ENCODE data around the gene KRTAP20-4. TPM values are rescaled to one million over a fixed set of nuclear protein-coding genes. Genes with fewer than 3 reads are reported as not detected.

KRTAP20-4 gene
- polyA plus RNA-seq, 1 donor: not detected

DNA sequence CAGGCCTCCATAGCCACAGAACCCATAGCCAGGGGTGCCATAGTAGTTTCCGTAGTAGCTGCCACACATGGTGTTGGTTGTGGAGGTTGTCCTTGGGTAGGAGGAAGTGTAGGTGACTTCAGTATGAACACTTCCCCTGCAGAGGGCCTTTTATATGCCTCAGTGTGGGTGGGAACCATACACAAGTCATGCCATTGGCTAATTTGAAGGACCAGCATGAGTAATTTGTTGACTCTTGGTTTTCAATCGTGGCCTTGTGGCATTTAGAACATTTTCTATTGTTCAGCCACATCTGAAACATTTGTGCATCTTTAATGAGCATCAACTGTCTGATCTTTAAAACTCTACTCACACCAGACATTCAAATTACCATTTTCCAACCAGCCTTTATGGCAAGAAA, 6.6 kb upstream of the KRTAP20-4 start, which contains the start of gene KRTAP6-1:
Gene KRTAP6-1, minus strand, starts transcription at position 95 of the 400 bp plus-strand sequence. Its CDS starts 26 bp downstream, at position 69.
- peaks cover 3% of the 10 kb centered on the region for H3K9me3 ChIP-seq (ENCODE audit: control insufficient read depth, low read depth, low read length)
- no peaks in the 10 kb centered on the region for H3K4me1 ChIP-seq (ENCODE audit: control insufficient read depth, insufficient read depth, low read length)
- H3K4me3 ChIP-seq (ENCODE audit: low read length): no peak within 1 kb of the TSS
- no peaks in the 10 kb centered on the region for H3K36me3 ChIP-seq (ENCODE audit: control insufficient read depth, insufficient read depth, low read length)
- H3K27me3 ChIP-seq (ENCODE audit: control insufficient read depth, insufficient read depth, low read length): no peaks in the 10 kb centered on the region
- DNase-seq: no peak
- WGBS (ENCODE audit: insufficient coverage, low lambda C conversion rate): no CpG with 5 or more reads among the region's 2 CpGs
- H3K27ac ChIP-seq (ENCODE audit: low read length): no peak within 1 kb of the TSS

DNA sequence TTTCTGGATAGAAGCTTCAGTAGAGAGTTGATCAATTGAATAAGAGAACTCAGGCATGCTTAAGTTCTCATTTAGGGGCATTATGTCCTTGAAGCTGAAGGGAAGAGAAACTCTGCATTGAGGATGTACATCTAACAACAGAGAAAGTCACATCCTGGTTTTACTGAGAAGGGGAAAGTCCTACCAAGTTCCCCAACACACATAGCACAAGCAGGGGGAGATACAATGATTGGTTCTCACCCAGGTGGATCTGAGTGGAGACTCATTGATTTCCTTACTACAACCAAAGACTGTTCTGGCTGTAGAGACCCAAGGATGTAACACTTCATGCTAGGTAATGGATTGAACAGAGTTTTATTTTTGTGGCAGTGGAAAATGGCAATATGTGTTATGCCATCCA, 5.2 kb upstream of the KRTAP20-4 start:
- Histone ChIP-seq H3K9me3 (ENCODE audit: control insufficient read depth, low read depth, low read length) (peaks cover 3% of the 10 kb centered on the region), H3K27ac (ENCODE audit: low read length) (no peak overlapping the region), H3K4me3 (ENCODE audit: low read length) (no peak overlapping the region), H3K36me3 (ENCODE audit: control insufficient read depth, insufficient read depth, low read length) (no peaks in the 10 kb centered on the region), H3K4me1 (ENCODE audit: control insufficient read depth, insufficient read depth, low read length) (no peaks in the 10 kb centered on the region), H3K27me3 (ENCODE audit: control insufficient read depth, insufficient read depth, low read length) (no peaks in the 10 kb centered on the region)
- DNase-seq: no peak

DNA sequence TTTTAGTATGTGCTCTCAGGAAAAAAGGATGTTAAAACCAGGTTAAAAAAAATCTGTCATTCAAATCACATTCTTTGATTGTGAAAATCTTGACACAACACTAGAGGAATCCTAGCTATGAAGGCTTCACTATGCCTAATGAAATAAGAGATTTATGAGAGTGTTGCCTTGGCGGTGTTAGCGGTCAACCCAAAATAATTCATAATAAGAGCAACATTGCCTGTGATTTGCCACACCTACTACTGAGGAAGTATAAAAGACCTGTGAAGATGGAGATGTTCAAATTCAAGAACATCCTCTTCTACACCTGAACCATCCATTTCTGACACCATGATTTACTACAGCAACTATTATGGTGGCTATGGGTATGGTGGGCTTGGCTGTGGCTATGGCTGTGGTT, 4.3 kb upstream of the KRTAP20-4 start, which contains the start of gene KRTAP20-1:
Gene KRTAP20-1, plus strand, starts transcription at position 301 of the 400 bp plus-strand sequence. Its CDS starts 30 bp downstream, at position 331.
- DNase-seq: no peak
- H3K27me3 ChIP-seq (ENCODE audit: control insufficient read depth, insufficient read depth, low read length): no peaks in the 10 kb centered on the region
- 80% methylated on average over 1 of the region's 2 CpGs for WGBS (ENCODE audit: insufficient coverage, low lambda C conversion rate)

DNA sequence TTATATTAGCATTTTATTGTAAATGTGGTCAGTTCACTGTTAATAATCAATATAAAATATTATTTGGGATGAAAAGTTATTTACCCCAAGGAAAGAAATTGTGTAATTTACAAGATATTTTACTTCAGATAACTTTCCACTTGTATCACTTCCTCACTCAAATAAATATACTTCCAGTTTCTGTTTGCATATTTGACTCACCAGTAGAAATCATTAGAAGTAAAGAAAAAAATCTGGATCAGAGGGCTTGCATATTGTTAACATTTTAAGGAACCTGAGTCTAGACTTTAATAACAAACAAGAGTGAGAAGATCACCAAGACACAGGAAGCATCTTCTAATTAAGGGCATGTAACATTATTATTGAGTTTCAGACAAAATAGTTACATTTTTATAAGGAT, 347 bp upstream of the KRTAP20-4 start:
- no peaks in the 10 kb centered on the region for H3K4me1 ChIP-seq (ENCODE audit: control insufficient read depth, insufficient read depth, low read length)
- H3K36me3 ChIP-seq (ENCODE audit: control insufficient read depth, insufficient read depth, low read length): no peaks in the 10 kb centered on the region
- no peak for DNase-seq
- no peaks in the 10 kb centered on the region for H3K27me3 ChIP-seq (ENCODE audit: control insufficient read depth, insufficient read depth, low read length)
- no peak overlapping the region for H3K4me3 ChIP-seq (ENCODE audit: low read length)
- H3K9me3 ChIP-seq (ENCODE audit: control insufficient read depth, low read depth, low read length): no peaks in the 10 kb centered on the region
- no peak overlapping the region for H3K27ac ChIP-seq (ENCODE audit: low read length)

More for the DNA sequence above, 4.3 kb upstream of the KRTAP20-4 start, which contains the start of gene KRTAP20-1:
- no peaks in the 10 kb centered on the region for H3K36me3 ChIP-seq (ENCODE audit: control insufficient read depth, insufficient read depth, low read length)
- no peaks in the 10 kb centered on the region for H3K4me1 ChIP-seq (ENCODE audit: control insufficient read depth, insufficient read depth, low read length)
- H3K4me3 ChIP-seq (ENCODE audit: low read length): no peak within 1 kb of the TSS
- H3K27ac ChIP-seq (ENCODE audit: low read length): no peak within 1 kb of the TSS
- peaks cover 3% of the 10 kb centered on the region for H3K9me3 ChIP-seq (ENCODE audit: control insufficient read depth, low read depth, low read length)

DNA sequence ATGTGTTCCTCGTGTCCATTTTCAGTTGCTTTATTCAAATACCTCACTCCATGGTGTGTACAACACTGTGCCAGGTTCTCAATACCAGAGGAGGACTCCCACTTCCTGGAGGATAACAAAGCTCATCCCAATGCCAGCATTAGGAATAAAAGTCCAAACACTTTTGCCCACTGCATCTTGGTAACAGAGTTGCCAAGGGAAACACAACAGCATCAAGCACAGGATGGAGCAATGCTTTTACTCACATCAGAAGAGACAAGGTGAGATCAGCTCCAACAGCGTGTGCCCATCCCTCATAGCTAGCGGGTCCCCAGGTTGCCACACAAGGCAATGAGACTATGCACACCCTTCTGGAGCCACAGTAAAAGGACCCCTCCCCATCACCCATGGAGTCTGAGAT, 2.9 kb downstream of the KRTAP20-4 start:
- no peak overlapping the region for H3K27ac ChIP-seq (ENCODE audit: low read length)
- H3K4me1 ChIP-seq (ENCODE audit: control insufficient read depth, insufficient read depth, low read length): no peaks in the 10 kb centered on the region
- H3K9me3 ChIP-seq (ENCODE audit: control insufficient read depth, low read depth, low read length): no peaks in the 10 kb centered on the region
- H3K36me3 ChIP-seq (ENCODE audit: control insufficient read depth, insufficient read depth, low read length): no peaks in the 10 kb centered on the region
- no peak overlapping the region for H3K4me3 ChIP-seq (ENCODE audit: low read length)
- no peaks in the 10 kb centered on the region for H3K27me3 ChIP-seq (ENCODE audit: control insufficient read depth, insufficient read depth, low read length)
- no peak for DNase-seq
- no CpG with 5 or more reads among the region's 3 CpGs for WGBS (ENCODE audit: insufficient coverage, low lambda C conversion rate)

DNA sequence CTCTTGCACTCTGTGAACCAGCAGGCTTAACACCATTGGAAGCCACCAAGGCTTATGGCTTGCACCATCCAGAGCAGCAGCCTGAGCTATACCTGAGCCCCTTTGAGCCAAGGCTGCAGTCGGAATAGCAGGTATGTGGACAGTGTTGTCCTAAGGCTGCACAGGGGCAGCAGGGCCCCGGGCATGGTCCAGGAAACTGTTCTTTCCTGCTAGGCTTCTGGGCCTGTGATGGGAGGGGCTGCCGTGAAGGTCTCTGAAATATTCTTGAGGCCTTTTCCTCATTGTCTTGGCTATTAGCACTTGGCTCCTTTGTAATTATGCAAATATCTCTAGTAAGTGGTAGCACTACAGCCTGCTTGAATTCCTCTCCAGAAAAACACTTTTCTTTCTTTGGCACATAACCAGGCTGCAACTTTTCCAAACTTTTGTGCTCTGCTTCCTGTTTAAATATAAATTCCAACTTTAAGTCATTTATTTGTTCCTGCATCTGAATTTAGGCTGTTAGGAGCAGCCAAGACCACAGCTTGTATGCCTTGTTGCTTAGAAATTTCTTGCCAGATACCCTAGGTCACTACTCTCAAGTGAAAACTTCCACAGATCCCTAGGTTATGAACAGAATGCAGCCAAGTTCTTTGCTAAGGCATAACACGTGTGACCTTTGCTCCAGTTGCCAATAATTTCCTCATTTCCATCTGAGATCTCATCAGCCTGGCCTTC, 5.2 kb downstream of the KRTAP20-4 start:
- no peak overlapping the region for H3K27ac ChIP-seq (ENCODE audit: low read length)
- H3K9me3 ChIP-seq (ENCODE audit: control insufficient read depth, low read depth, low read length): no peaks in the 10 kb centered on the region
- no peaks in the 10 kb centered on the region for H3K36me3 ChIP-seq (ENCODE audit: control insufficient read depth, insufficient read depth, low read length)
- H3K4me1 ChIP-seq (ENCODE audit: control insufficient read depth, insufficient read depth, low read length): no peaks in the 10 kb centered on the region
- DNase-seq: no peak
- WGBS (ENCODE audit: insufficient coverage, low lambda C conversion rate): 80% methylated on average over 1 of the region's 4 CpGs
- H3K27me3 ChIP-seq (ENCODE audit: control insufficient read depth, insufficient read depth, low read length): no peaks in the 10 kb centered on the region
- H3K4me3 ChIP-seq (ENCODE audit: low read length): no peak overlapping the region

DNA sequence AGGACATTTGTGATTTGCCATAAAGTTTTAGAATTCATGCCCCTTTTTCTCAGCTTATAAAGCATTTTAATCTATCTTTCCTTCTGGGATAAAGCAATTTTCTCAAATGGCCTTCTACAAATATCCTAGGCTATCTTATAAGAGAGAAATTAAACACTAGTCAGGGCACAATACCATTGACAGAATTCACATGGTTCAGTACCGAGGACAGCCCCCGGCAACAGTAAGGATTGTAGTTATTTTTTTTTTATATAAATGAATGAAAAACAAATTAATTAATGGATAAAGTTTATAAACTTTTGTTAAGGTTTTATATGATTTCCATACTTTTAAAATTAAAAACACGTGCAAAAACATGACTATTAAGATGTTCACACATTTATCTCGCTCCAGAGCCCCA, 7.7 kb downstream of the KRTAP20-4 start:
- 100% methylated on average over 2 of the region's 4 CpGs for WGBS (ENCODE audit: insufficient coverage, low lambda C conversion rate)
- no peak for DNase-seq
- H3K4me1 ChIP-seq (ENCODE audit: control insufficient read depth, insufficient read depth, low read length): no peaks in the 10 kb centered on the region

DNA sequence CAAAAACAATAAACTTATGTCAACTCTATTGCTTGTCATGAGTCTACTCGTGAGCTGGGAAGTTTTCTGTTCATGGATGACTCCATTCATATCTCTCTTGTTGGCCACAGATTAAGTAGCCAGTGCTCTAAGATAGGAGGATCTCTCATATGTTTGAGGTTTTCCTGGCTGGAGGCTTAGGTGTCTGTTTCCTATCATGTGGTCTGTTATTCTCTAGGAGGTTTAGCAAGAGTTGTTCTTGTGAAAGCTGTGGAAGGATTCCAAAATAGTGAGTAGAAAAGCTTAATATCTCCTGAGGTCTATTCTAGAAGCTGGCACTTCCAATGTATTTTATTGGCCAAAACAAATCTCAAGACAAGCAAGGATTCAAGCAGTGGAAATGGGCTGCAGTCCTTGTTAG, 8.8 kb downstream of the KRTAP20-4 start:
- WGBS (ENCODE audit: insufficient coverage, low lambda C conversion rate): no CpG with 5 or more reads among the region's 1 CpG
- no peaks in the 10 kb centered on the region for H3K36me3 ChIP-seq (ENCODE audit: control insufficient read depth, insufficient read depth, low read length)
- no peaks in the 10 kb centered on the region for H3K4me1 ChIP-seq (ENCODE audit: control insufficient read depth, insufficient read depth, low read length)
- no peak overlapping the region for H3K4me3 ChIP-seq (ENCODE audit: low read length)
- no peak overlapping the region for H3K27ac ChIP-seq (ENCODE audit: low read length)
- no peaks in the 10 kb centered on the region for H3K9me3 ChIP-seq (ENCODE audit: control insufficient read depth, low read depth, low read length)
- DNase-seq: no peak
- H3K27me3 ChIP-seq (ENCODE audit: control insufficient read depth, insufficient read depth, low read length): no peaks in the 10 kb centered on the region

More for the DNA sequence above, 7.7 kb downstream of the KRTAP20-4 start:
- Histone ChIP-seq H3K27me3 (ENCODE audit: control insufficient read depth, insufficient read depth, low read length) (no peaks in the 10 kb centered on the region), H3K4me3 (ENCODE audit: low read length) (no peak overlapping the region), H3K27ac (ENCODE audit: low read length) (no peak overlapping the region), H3K9me3 (ENCODE audit: control insufficient read depth, low read depth, low read length) (no peaks in the 10 kb centered on the region), H3K36me3 (ENCODE audit: control insufficient read depth, insufficient read depth, low read length) (no peaks in the 10 kb centered on the region)

DNA sequence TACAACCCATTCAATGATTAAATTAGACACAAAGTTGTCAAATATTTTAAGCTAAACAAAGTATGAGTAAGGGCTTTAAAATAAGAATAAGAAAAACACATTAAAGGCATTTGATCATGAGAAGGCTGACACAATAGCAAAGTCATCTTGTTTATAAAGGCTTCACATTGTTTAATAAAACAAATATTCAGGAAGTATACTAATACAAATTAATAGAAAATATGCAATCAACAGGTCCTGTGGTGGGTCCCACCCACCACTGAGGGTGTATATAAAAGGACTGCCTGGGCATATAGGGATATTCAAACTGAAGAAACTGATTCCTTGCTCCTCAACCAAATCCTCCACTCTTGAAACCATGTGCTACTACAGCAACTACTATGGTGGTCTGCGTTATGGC, 14.5 kb downstream of the KRTAP20-4 start, which contains the start of gene KRTAP20-2:
Gene KRTAP20-2, plus strand, starts transcription at position 301 of the 400 bp plus-strand sequence. Its CDS starts 58 bp downstream, at position 359.
- DNase-seq: no peak
- H3K27me3 ChIP-seq (ENCODE audit: control insufficient read depth, insufficient read depth, low read length): no peaks in the 10 kb centered on the region
- no peaks in the 10 kb centered on the region for H3K36me3 ChIP-seq (ENCODE audit: control insufficient read depth, insufficient read depth, low read length)
- H3K4me3 ChIP-seq (ENCODE audit: low read length): no peak within 1 kb of the TSS
- no CpG with 5 or more reads among the region's 1 CpG for WGBS (ENCODE audit: insufficient coverage, low lambda C conversion rate)
- H3K27ac ChIP-seq (ENCODE audit: low read length): no peak within 1 kb of the TSS
- H3K9me3 ChIP-seq (ENCODE audit: control insufficient read depth, low read depth, low read length): no peaks in the 10 kb centered on the region
- H3K4me1 ChIP-seq (ENCODE audit: control insufficient read depth, insufficient read depth, low read length): no peaks in the 10 kb centered on the region

DNA sequence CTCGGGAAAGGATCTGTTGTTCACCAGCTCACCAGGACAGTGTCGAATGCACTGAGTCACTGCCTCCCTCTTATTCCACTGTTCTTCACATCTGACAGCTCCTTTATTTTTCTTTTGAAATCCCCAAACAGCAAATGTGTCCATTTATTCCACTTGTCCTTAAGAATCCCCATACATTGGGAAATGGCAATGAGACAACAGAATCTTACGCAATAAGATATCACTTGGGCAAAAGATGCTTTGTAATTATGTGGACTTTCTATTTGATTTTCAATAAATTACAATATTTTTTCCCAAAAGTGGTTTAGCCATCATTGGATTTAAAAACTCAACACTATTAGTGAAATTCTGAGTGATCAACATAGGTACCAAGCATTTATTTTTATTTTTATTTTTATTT, 18.3 kb downstream of the KRTAP20-4 start:
- Histone ChIP-seq H3K27me3 (ENCODE audit: control insufficient read depth, insufficient read depth, low read length) (no peaks in the 10 kb centered on the region), H3K36me3 (ENCODE audit: control insufficient read depth, insufficient read depth, low read length) (no peaks in the 10 kb centered on the region), H3K27ac (ENCODE audit: low read length) (no peak overlapping the region), H3K4me3 (ENCODE audit: low read length) (no peak overlapping the region), H3K4me1 (ENCODE audit: control insufficient read depth, insufficient read depth, low read length) (no peaks in the 10 kb centered on the region), H3K9me3 (ENCODE audit: control insufficient read depth, low read depth, low read length) (no peaks in the 10 kb centered on the region)
- no peak for DNase-seq
- WGBS (ENCODE audit: insufficient coverage, low lambda C conversion rate): 100% methylated on average over 2 of the region's 3 CpGs

DNA sequence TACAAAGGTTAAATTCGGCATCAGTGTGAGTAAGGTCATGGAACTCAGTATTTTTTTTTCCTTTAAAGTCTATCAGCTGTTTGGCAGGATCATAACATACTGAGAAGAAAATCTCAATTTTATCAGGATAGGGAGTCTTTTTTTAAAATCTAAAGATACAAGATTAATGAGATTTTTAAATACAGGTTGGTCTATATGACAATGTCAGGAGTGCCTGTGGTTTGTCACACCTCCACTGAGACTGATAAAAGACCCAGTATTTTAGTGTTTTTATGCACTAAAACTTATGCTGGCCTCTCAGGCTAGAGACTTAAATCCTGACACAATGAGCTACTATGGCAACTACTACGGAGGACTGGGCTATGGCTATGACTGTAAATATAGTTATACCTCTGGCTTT, 22.1 kb downstream of the KRTAP20-4 start, which contains the start of gene KRTAP20-3:
Gene KRTAP20-3, plus strand, starts transcription at position 301 of the 400 bp plus-strand sequence.
- H3K36me3 ChIP-seq (ENCODE audit: control insufficient read depth, insufficient read depth, low read length): no peaks in the 10 kb centered on the region
- H3K9me3 ChIP-seq (ENCODE audit: control insufficient read depth, low read depth, low read length): no peaks in the 10 kb centered on the region
- no CpG with 5 or more reads among the region's 2 CpGs for WGBS (ENCODE audit: insufficient coverage, low lambda C conversion rate)
- no peak within 1 kb of the TSS for H3K4me3 ChIP-seq (ENCODE audit: low read length)
- no peak for DNase-seq
- no peaks in the 10 kb centered on the region for H3K27me3 ChIP-seq (ENCODE audit: control insufficient read depth, insufficient read depth, low read length)
- no peak within 1 kb of the TSS for H3K27ac ChIP-seq (ENCODE audit: low read length)
- H3K4me1 ChIP-seq (ENCODE audit: control insufficient read depth, insufficient read depth, low read length): no peaks in the 10 kb centered on the region
